Measurements from ENCODE around the gene TRO. TPM values are rescaled to one million over a fixed set of nuclear protein-coding genes. Genes with fewer than 3 reads are reported as not detected.

The TRO gene
- total and polyA plus RNA-seq, 2 donors (not counting 1 experiment from before 2014, with no cell fraction given): 13.0 to 13.6 TPM

DNA sequence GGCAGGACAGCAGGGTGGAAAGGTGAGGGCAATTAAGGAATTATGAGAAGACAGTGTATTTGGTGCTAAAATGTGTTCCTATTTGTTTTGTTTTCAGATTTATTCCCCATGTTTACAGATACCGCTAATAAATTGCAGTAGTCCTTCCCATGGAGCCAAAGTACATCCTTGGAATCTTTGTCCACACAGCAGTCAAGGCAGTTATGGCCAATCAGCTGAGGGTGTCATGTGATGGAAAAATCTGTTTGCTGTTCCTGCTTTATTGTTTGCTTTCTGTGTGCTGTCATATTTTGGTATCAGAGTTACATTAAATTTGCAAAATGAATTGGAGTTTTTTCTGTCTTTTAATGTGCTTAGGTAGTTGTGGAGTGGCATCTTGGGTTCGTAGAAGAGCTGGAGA, 10.5 kb downstream of the TRO start:
- Histone ChIP-seq H3K27me3 (ENCODE audit: control insufficient read depth, insufficient read depth, low read length) (no peaks in the 10 kb centered on the region), H3K9ac (ENCODE audit: insufficient read depth, low read length) (no peak overlapping the region), H3K9me3 (ENCODE audit: control insufficient read depth, insufficient read depth, low read depth, low read length) (no peaks in the 10 kb centered on the region), H3K4me2 (ENCODE audit: extremely low read depth, insufficient read depth, low read length) (no peak overlapping the region), H3K27ac (ENCODE audit: insufficient read depth, low read length) (no peak overlapping the region), H3K79me2 (ENCODE audit: control insufficient read depth, insufficient read depth, low read length) (no peaks in the 10 kb centered on the region), H3K36me3 (ENCODE audit: control insufficient read depth, insufficient read depth, low read length) (no peaks in the 10 kb centered on the region), H4K20me1 (ENCODE audit: control insufficient read depth, extremely low read depth, insufficient read depth, low read length) (no peaks in the 10 kb centered on the region), H3K4me1 (ENCODE audit: control insufficient read depth, extremely low read depth, insufficient read depth, low read length) (no peaks in the 10 kb centered on the region), H3K4me3 (replicated peaks in 1 of 4; ENCODE audit: control extremely low read depth in 1 of 4, insufficient read depth in 1 of 4, low read depth in 3 of 4, low read length in 4 of 4) (no peak overlapping the region), H2AFZ (ENCODE audit: low read length) (no peak overlapping the region)
- DNase-seq (ENCODE audit: low read depth in 2 of 2): no peak
- no peak for TF ChIP-seq EZH2 (IDR thresholded peaks at IDR 0.05; ENCODE audit: low read length, missing control alignments)
- TF ChIP-seq, protein P1, sequence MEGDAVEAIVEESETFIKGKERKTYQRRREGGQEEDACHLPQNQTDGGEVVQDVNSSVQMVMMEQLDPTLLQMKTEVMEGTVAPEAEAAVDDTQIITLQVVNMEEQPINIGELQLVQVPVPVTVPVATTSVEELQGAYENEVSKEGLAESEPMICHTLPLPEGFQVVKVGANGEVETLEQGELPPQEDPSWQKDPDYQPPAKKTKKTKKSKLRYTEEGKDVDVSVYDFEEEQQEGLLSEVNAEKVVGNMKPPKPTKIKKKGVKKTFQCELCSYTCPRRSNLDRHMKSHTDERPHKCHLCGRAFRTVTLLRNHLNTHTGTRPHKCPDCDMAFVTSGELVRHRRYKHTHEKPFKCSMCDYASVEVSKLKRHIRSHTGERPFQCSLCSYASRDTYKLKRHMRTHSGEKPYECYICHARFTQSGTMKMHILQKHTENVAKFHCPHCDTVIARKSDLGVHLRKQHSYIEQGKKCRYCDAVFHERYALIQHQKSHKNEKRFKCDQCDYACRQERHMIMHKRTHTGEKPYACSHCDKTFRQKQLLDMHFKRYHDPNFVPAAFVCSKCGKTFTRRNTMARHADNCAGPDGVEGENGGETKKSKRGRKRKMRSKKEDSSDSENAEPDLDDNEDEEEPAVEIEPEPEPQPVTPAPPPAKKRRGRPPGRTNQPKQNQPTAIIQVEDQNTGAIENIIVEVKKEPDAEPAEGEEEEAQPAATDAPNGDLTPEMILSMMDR (conservative IDR thresholded peaks at IDR 0.05 in 1 of 2, IDR thresholded peaks at IDR 0.05 in 1 of 2; ENCODE audit: low read depth in 1 of 2, low read length in 2 of 2): no peak

DNA sequence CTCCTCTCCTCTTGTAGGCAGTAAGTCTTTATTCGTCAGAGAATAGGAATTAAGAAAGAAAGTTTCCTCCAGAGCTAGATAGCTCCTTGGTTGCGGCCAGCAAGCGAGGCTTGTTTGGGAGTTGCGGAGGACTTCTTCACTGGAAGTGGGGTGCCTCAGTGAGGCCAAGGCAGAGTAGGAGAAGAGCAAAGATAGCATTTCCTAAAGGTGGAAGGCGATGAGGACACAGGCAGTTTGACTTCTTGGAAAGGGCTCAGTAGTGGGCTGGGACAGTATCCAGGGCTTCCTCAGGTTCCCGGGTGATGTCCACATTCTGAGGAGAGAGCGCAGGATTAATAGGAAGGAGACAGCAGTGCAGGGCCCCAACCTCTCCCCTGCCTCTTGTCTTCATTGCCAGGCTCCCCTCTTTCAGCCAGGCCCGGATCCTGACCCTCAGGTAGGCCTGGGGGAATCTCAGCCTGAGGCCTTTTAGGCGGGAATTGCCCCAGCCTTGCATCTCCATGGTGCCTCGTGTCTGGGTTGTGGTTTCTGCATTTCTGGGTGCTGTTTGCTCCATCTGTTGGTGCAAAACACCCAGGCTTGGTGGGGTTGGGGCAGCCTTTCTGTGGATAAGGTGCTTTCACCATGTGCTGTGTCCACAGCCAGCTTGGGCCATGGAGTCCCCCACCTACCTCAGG, 12.7 kb downstream of the TRO start:
- Histone ChIP-seq H3K79me2 (ENCODE audit: control insufficient read depth, insufficient read depth, low read length) (no peaks in the 10 kb centered on the region), H2AFZ (ENCODE audit: low read length) (no peak overlapping the region), H4K20me1 (ENCODE audit: control insufficient read depth, extremely low read depth, insufficient read depth, low read length) (no peaks in the 10 kb centered on the region), H3K4me1 (ENCODE audit: control insufficient read depth, extremely low read depth, insufficient read depth, low read length) (no peaks in the 10 kb centered on the region), H3K9me3 (ENCODE audit: control insufficient read depth, insufficient read depth, low read depth, low read length) (no peaks in the 10 kb centered on the region), H3K4me3 (replicated peaks in 1 of 4; ENCODE audit: control extremely low read depth in 1 of 4, insufficient read depth in 1 of 4, low read depth in 3 of 4, low read length in 4 of 4) (no peak overlapping the region), H3K27me3 (ENCODE audit: control insufficient read depth, insufficient read depth, low read length) (no peaks in the 10 kb centered on the region), H3K4me2 (ENCODE audit: extremely low read depth, insufficient read depth, low read length) (no peak overlapping the region), H3K36me3 (ENCODE audit: control insufficient read depth, insufficient read depth, low read length) (no peaks in the 10 kb centered on the region), H3K9ac (ENCODE audit: insufficient read depth, low read length) (no peak overlapping the region), H3K27ac (ENCODE audit: insufficient read depth, low read length) (no peak overlapping the region)
- TF ChIP-seq, protein P1 (conservative IDR thresholded peaks at IDR 0.05 in 1 of 2, IDR thresholded peaks at IDR 0.05 in 1 of 2; ENCODE audit: low read depth in 1 of 2, low read length in 2 of 2): no peak
- TF ChIP-seq EZH2 (IDR thresholded peaks at IDR 0.05; ENCODE audit: low read length, missing control alignments): no peak
- no peak for DNase-seq (ENCODE audit: low read depth in 2 of 2)

DNA sequence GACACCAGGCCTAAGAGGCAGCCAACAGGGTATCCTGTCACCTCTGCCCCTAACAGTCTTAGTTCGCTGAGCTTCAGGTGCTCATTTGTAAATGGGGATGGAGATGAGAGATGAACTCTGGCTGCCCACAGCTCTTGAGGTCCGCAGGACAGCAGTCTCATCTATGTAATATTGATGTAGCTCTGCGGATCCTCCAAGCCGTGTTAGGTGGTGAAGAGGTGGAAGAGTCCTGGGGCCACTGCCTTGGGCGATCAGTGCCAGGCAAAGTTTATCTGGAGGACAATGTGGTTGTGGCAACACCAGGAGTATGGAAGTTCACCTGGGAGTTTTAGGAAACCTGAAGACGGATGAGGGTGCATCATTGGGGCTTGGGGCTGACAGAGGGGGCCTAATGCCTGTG, 13.4 kb downstream of the TRO start:
- TF ChIP-seq, protein P1 (conservative IDR thresholded peaks at IDR 0.05 in 1 of 2, IDR thresholded peaks at IDR 0.05 in 1 of 2; ENCODE audit: low read depth in 1 of 2, low read length in 2 of 2): no peak
- no peak for TF ChIP-seq EZH2 (IDR thresholded peaks at IDR 0.05; ENCODE audit: low read length, missing control alignments)

More for the DNA sequence above, 13.4 kb downstream of the TRO start:
- H3K9ac ChIP-seq (ENCODE audit: insufficient read depth, low read length): no peak overlapping the region
- no peaks in the 10 kb centered on the region for H4K20me1 ChIP-seq (ENCODE audit: control insufficient read depth, extremely low read depth, insufficient read depth, low read length)
- H3K36me3 ChIP-seq (ENCODE audit: control insufficient read depth, insufficient read depth, low read length): no peaks in the 10 kb centered on the region
- H3K79me2 ChIP-seq (ENCODE audit: control insufficient read depth, insufficient read depth, low read length): no peaks in the 10 kb centered on the region
- DNase-seq (ENCODE audit: low read depth in 2 of 2): no peak
- no peak overlapping the region for H3K4me3 ChIP-seq (replicated peaks in 1 of 4; ENCODE audit: control extremely low read depth in 1 of 4, insufficient read depth in 1 of 4, low read depth in 3 of 4, low read length in 4 of 4)
- H3K9me3 ChIP-seq (ENCODE audit: control insufficient read depth, insufficient read depth, low read depth, low read length): no peaks in the 10 kb centered on the region
- no peak overlapping the region for H3K4me2 ChIP-seq (ENCODE audit: extremely low read depth, insufficient read depth, low read length)
- no peak overlapping the region for H2AFZ ChIP-seq (ENCODE audit: low read length)
- no peaks in the 10 kb centered on the region for H3K4me1 ChIP-seq (ENCODE audit: control insufficient read depth, extremely low read depth, insufficient read depth, low read length)
- H3K27me3 ChIP-seq (ENCODE audit: control insufficient read depth, insufficient read depth, low read length): no peaks in the 10 kb centered on the region
- H3K27ac ChIP-seq (ENCODE audit: insufficient read depth, low read length): no peak overlapping the region

All from fibroblast of lung (primary cell).